GM23338 (cell line): ENCODE results near the gene EXOSC5. TPM values are rescaled to one million over a fixed set of nuclear protein-coding genes. Genes with fewer than 3 reads are reported as not detected.
"Not testable (repeated sequence)": the region's sequence is repeated elsewhere in the genome, so short reads cannot be mapped to it uniquely, and the experiment has no call there.

Experiments used
- ATAC-seq: fragments of 200-7000 bp; cut with Tn5 transposase; 3 replicates; pipeline ENCODE4 v1.9.1; 2020
- DNase-seq: peaks from one replicate; pipeline ENCODE4 v3.0.0-alpha.2; 2015; ENCODE audit warnings: low spot score
- H2AFZ ChIP-seq: fragments of 200-600 bp; sonication (generic); 2 replicates; pipeline ENCODE4 v1.8.0; 2016; ENCODE audit warnings: antibody characterized with exemption, mild to moderate bottlenecking, moderate library complexity
- H3F3A ChIP-seq: fragments of 200-600 bp; sonication (generic); replicated peaks from 2 replicates; pipeline ENCODE4 v1.8.0; 2017; ENCODE audit warnings: antibody characterized with exemption, mixed run types, low read depth
- H3K27ac ChIP-seq: fragments of 200-600 bp; sonication (generic); 2 replicates; pipeline ENCODE4 v1.6.1; 2016; ENCODE audit warnings: low read depth
- H3K27me3 ChIP-seq: fragments of 200-600 bp; sonication (generic); 2 replicates; pipeline ENCODE4 v1.8.0; 2016; ENCODE audit warnings: mild to moderate bottlenecking, mixed run types, moderate library complexity; ENCODE audit not compliant: insufficient read depth
- H3K36me3 ChIP-seq: fragments of 200-600 bp; sonication (generic); 2 replicates; pipeline ENCODE4 v1.8.0; 2016; ENCODE audit warnings: mild to moderate bottlenecking; ENCODE audit not compliant: insufficient read depth
- H3K4me1 ChIP-seq: fragments of 200-600 bp; sonication (generic); 2 replicates; pipeline ENCODE4 v1.8.0; 2016; ENCODE audit warnings: mild to moderate bottlenecking, moderate library complexity; ENCODE audit not compliant: insufficient read depth
- H3K4me2 ChIP-seq: fragments of 200-600 bp; sonication (generic); 2 replicates; pipeline ENCODE4 v1.7.1; 2017; ENCODE audit warnings: mixed run types
- H3K4me3 ChIP-seq: fragments of 200-600 bp; sonication (generic); 2 replicates; pipeline ENCODE4 v1.6.1; 2016; ENCODE audit warnings: mixed run types
- H3K79me2 ChIP-seq: fragments of 200-600 bp; sonication (generic); replicated peaks from 2 replicates; pipeline ENCODE4 v1.8.0; 2017; ENCODE audit warnings: mild to moderate bottlenecking; ENCODE audit not compliant: insufficient read depth
- H3K9me2 ChIP-seq: fragments of 200-600 bp; sonication (generic); 2 replicates; pipeline ENCODE4 v1.8.0; 2017; ENCODE audit not compliant: insufficient read depth
- H4K20me1 ChIP-seq: fragments of 200-600 bp; sonication (generic); replicated peaks from 2 replicates; pipeline ENCODE4 v1.8.0; 2017; ENCODE audit warnings: mild to moderate bottlenecking; ENCODE audit not compliant: insufficient read depth
- H3K27ac Mint-ChIP-seq: 2 replicates; pipeline ENCODE4 v1.8.0; 2020; ENCODE audit warnings: inconsistent platforms, mild to moderate bottlenecking, moderate library complexity, mixed read lengths
- H3K27me3 Mint-ChIP-seq: 3 replicates; pipeline ENCODE4 v1.8.0; 2022; ENCODE audit warnings: low read depth, mild to moderate bottlenecking, moderate library complexity, mixed read lengths, inconsistent platforms; ENCODE audit not compliant: insufficient read depth, poor library complexity
- H3K36me3 Mint-ChIP-seq: 3 replicates; pipeline ENCODE4 v1.8.0; 2021; ENCODE audit warnings: low read depth, mild to moderate bottlenecking, inconsistent platforms, moderate library complexity, mixed read lengths
- H3K4me1 Mint-ChIP-seq: 3 replicates; pipeline ENCODE4 v1.8.0; 2020; ENCODE audit warnings: mild to moderate bottlenecking, inconsistent platforms, mixed read lengths
- H3K4me3 Mint-ChIP-seq: 3 replicates; pipeline ENCODE4 v1.8.0; 2021; ENCODE audit warnings: moderate library complexity, mild to moderate bottlenecking, inconsistent platforms, mixed read lengths
- H3K9me3 Mint-ChIP-seq: 3 replicates; pipeline ENCODE4 v1.8.0; 2020; ENCODE audit warnings: moderate library complexity, mild to moderate bottlenecking, inconsistent platforms, mixed read lengths
- NANOG ChIP-seq: IDR thresholded peaks from 2 replicates; pipeline ENCODE4 v1.6.1; 2016; ENCODE audit warnings: antibody characterized with exemption, borderline replicate concordance
- POLR2AphosphoS5 ChIP-seq: IDR thresholded peaks from 2 replicates; pipeline ENCODE4 v1.6.1; 2016; ENCODE audit warnings: antibody characterized with exemption, low read depth
- ZNF114 ChIP-seq: fragments of 250-450 bp; sonication (Bioruptor Pico); IDR thresholded peaks from 2 replicates; pipeline ENCODE4 v1.5.0; 2020; ENCODE audit warnings: mild to moderate bottlenecking, moderate library complexity
- polyA plus RNA-seq: library from polyadenylated mRNA; unstranded; fragments of >200 nt; fragmentation: Nextera tagmentation; extraction: Ambion mirVana; gene quantifications from 2 replicates; pipeline ENCODE4 v1.2.1, GENCODE V29; 2016
- total RNA-seq: library from RNA; depleted of rRNA; stranded (reverse); fragments of >200 nt; shearing (Covaris generic); gene quantifications from 2 replicates; pipeline ENCODE4 v1.2.3, GENCODE V29; 2014
- TF ChIP-seq, protein P1 (sequence below): IDR thresholded peaks from one replicate; pipeline ENCODE4 v1.6.1; 2018; ENCODE audit warnings: antibody characterized with exemption; ENCODE audit not compliant: unreplicated experiment
- TF ChIP-seq, protein P2 (sequence below), 2 experiments: fragments of 200-600 bp in 1 of 2; sonication (generic) in 1 of 2; conservative IDR thresholded peaks; 2 replicates each; pipeline versions ENCODE4 v1.5.1 to v1.6.1; 2016 to 2017; ENCODE audit warnings: antibody characterized with exemption in 2 of 2, low read depth in 2 of 2, mild to moderate bottlenecking in 2 of 2, moderate library complexity in 1 of 2

EXOSC5 gene
- total and polyA plus RNA-seq, 2 experiments from 2014 or later: 65.1 to 125 TPM

DNA sequence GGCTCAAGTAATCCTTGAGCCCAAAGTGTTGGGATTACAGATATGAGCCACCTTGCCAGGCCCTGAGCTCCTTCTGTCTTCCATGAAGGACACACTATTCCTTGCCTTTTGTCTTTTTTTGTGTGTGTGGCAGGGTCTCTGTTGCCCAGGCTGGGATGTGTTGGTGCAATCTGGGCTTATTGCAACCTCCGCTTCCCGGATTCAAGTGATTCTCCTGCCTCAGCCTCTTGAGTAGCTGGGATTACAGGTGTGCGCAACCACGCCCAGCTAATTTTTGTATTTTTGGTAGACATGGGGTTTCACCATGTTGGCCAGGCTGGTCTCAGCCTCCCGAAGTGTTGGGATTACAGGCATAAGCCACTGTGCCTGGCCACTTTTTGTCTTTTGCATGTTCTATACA, 11.7 kb upstream of the EXOSC5 start:
- not testable (repeated sequence) for H4K20me1 ChIP-seq, H3K27ac Mint-ChIP-seq

DNA sequence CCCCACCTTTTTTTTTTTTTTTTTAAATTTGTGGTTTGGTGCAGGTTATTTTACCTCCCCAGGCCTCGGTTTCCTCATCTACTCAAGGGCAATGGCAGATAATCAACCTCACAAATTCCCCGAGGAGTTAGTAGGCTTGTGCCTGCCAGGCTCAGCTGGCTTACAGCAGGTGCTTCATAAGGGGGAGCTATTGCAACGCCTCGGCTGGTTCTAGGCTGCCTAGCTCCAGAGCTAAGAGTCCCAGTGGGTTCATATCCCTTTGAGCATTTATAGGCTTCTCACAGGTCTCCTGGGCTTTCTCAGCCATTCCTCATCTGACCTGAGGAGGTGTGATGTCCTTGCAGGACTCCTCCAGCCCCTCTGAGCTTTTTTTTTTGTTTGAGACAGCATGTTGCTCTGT, 11.1 kb upstream of the EXOSC5 start:
- no peaks in the 10 kb centered on the region for H3K79me2 ChIP-seq
- no peak overlapping the region for H3K4me3 ChIP-seq
- TF ChIP-seq, protein P1, sequence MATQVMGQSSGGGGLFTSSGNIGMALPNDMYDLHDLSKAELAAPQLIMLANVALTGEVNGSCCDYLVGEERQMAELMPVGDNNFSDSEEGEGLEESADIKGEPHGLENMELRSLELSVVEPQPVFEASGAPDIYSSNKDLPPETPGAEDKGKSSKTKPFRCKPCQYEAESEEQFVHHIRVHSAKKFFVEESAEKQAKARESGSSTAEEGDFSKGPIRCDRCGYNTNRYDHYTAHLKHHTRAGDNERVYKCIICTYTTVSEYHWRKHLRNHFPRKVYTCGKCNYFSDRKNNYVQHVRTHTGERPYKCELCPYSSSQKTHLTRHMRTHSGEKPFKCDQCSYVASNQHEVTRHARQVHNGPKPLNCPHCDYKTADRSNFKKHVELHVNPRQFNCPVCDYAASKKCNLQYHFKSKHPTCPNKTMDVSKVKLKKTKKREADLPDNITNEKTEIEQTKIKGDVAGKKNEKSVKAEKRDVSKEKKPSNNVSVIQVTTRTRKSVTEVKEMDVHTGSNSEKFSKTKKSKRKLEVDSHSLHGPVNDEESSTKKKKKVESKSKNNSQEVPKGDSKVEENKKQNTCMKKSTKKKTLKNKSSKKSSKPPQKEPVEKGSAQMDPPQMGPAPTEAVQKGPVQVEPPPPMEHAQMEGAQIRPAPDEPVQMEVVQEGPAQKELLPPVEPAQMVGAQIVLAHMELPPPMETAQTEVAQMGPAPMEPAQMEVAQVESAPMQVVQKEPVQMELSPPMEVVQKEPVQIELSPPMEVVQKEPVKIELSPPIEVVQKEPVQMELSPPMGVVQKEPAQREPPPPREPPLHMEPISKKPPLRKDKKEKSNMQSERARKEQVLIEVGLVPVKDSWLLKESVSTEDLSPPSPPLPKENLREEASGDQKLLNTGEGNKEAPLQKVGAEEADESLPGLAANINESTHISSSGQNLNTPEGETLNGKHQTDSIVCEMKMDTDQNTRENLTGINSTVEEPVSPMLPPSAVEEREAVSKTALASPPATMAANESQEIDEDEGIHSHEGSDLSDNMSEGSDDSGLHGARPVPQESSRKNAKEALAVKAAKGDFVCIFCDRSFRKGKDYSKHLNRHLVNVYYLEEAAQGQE: no peak
- TF ChIP-seq, protein P2, sequence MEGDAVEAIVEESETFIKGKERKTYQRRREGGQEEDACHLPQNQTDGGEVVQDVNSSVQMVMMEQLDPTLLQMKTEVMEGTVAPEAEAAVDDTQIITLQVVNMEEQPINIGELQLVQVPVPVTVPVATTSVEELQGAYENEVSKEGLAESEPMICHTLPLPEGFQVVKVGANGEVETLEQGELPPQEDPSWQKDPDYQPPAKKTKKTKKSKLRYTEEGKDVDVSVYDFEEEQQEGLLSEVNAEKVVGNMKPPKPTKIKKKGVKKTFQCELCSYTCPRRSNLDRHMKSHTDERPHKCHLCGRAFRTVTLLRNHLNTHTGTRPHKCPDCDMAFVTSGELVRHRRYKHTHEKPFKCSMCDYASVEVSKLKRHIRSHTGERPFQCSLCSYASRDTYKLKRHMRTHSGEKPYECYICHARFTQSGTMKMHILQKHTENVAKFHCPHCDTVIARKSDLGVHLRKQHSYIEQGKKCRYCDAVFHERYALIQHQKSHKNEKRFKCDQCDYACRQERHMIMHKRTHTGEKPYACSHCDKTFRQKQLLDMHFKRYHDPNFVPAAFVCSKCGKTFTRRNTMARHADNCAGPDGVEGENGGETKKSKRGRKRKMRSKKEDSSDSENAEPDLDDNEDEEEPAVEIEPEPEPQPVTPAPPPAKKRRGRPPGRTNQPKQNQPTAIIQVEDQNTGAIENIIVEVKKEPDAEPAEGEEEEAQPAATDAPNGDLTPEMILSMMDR (conservative IDR thresholded peaks at IDR 0.05; ENCODE audit: low read depth in 2 of 2): peak; percentile 20 to 56; a peak in 2 of 4 replicates
- no peak for TF ChIP-seq POLR2AphosphoS5
- TF ChIP-seq NANOG: no peak
- no peak for TF ChIP-seq ZNF114 (CRISPR knock-in tag)
- Mint-ChIP-seq H3K9me3 (no peaks in the 10 kb centered on the region), H3K36me3 (no peaks in the 10 kb centered on the region; the same call in 2 of the 3 replicates), H3K4me1 (peaks cover 8% of the 10 kb centered on the region), H3K4me3 (no peak overlapping the region), H3K27me3 (peaks cover 4% of the 10 kb centered on the region), H3K27ac (no peak overlapping the region)
- no peaks in the 10 kb centered on the region for H3K9me2 ChIP-seq
- H4K20me1 ChIP-seq: no peaks in the 10 kb centered on the region
- H3K27ac ChIP-seq: no peak overlapping the region
- no peak overlapping the region for H2AFZ ChIP-seq
- H3K36me3 ChIP-seq: no peaks in the 10 kb centered on the region
- H3K27me3 ChIP-seq: no peaks in the 10 kb centered on the region
- DNase-seq (peak; percentile 57), ATAC-seq (peak; percentile 81)
- H3K4me1 ChIP-seq: no peaks in the 10 kb centered on the region
- peaks cover 7% of the 10 kb centered on the region; the same call in 1 of the 2 replicates for H3F3A ChIP-seq
- no peak overlapping the region for H3K4me2 ChIP-seq

More for the DNA sequence above, 11.7 kb upstream of the EXOSC5 start:
- not testable (repeated sequence) for H3K9me2 ChIP-seq, H3K4me1 Mint-ChIP-seq, H3K4me2 ChIP-seq, H3K27me3 Mint-ChIP-seq, H3K27me3 ChIP-seq, H3K4me3 Mint-ChIP-seq, H3F3A ChIP-seq, H3K36me3 Mint-ChIP-seq, H3K79me2 ChIP-seq, H2AFZ ChIP-seq, H3K4me3 ChIP-seq, H3K36me3 ChIP-seq, H3K27ac ChIP-seq, ATAC-seq, H3K4me1 ChIP-seq, H3K9me3 Mint-ChIP-seq, DNase-seq
